Tibial nerve (tissue), 4 donors: Measurements from ENCODE around the gene ATP8B1. TPM values are rescaled to one million over a fixed set of nuclear protein-coding genes. Genes with fewer than 3 reads are reported as not detected.

Experiments
- DNase-seq, 2 donors: peaks; one replicate each; pipeline ENCODE4 v3.0.0-alpha.2; 2019; ENCODE audit warnings: low spot score in 2 of 2
- H3K27ac ChIP-seq, 4 donors: fragments of 200-600 bp; sonication (generic) in 3 of 4; one replicate each; pipeline ENCODE4 v1.5.1; 2017 to 2019; ENCODE audit warnings: mild to moderate bottlenecking in 1 of 4
- H3K27me3 ChIP-seq, 2 donors: fragments of 200-600 bp; sonication (generic) in 1 of 2; one replicate each; pipeline versions ENCODE4 v1.5.1 to v1.6.0; 2017 to 2019
- H3K36me3 ChIP-seq, 3 donors: fragments of 200-600 bp; sonication (generic); one replicate each; pipeline ENCODE4 v1.5.1; 2018 to 2019
- H3K4me1 ChIP-seq, 4 donors: fragments of 200-600 bp; sonication (generic) in 3 of 4; one replicate each; pipeline ENCODE4 v1.5.1; 2017 to 2019
- H3K4me3 ChIP-seq, 4 donors: fragments of 200-600 bp; sonication (generic) in 3 of 4; one replicate each; pipeline ENCODE4 v1.5.1; 2017 to 2019; ENCODE audit warnings: mild to moderate bottlenecking in 1 of 4, moderate library complexity in 1 of 4
- H3K9me3 ChIP-seq, 4 donors: fragments of 200-600 bp; sonication (generic) in 3 of 4; one replicate each; pipeline ENCODE4 v1.5.1; 2017 to 2019
- EP300 ChIP-seq, 2 donors: sonication (generic); formaldehyde crosslinking; IDR thresholded peaks; one replicate each; pipeline ENCODE4 v1.6.1; 2017; ENCODE audit warnings: antibody characterized with exemption in 2 of 2, mild to moderate bottlenecking in 1 of 2
- POLR2A ChIP-seq, 2 donors: fragments of 450-650 bp; IDR thresholded peaks; one replicate each; pipeline ENCODE4 v1.6.1; 2017; ENCODE audit warnings: antibody characterized with exemption in 2 of 2, mild to moderate bottlenecking in 2 of 2, moderate library complexity in 2 of 2
- WGBS, 2 donors: methylation state at CpG; one replicate each; pipeline ENCODE4 v1.1.5; 2018; 5-methylcytosine and 5-hydroxymethylcytosine counted together
- total RNA-seq, 4 donors: library from RNA; depleted of rRNA; stranded (reverse); fragments of >200 nt; gene quantifications; one replicate each; pipeline ENCODE4 v1.1.0, GENCODE V29; 2016
- TF ChIP-seq, protein P1 (sequence below), 5 experiments: fragments of 200-600 bp in 3 of 5; fragments of 450-650 bp in 2 of 5; sonication (generic) in 3 of 5; IDR thresholded peaks; one replicate each; pipeline ENCODE4 v1.5.1; 2016 to 2019; ENCODE audit warnings: antibody characterized with exemption in 5 of 5, mild to moderate bottlenecking in 3 of 5, moderate library complexity in 2 of 5

The ATP8B1 gene
- total RNA-seq, 4 donors from 2014 or later = 8.0 to 25.8 (median 12.4) TPM

GRCh38 chr18:57784034-57784800 is 18.9 kb downstream of the ATP8B1 start:
- Histone ChIP-seq H3K27ac (no peak overlapping the region), H3K4me3 (no peak overlapping the region)
- DNase-seq = no peak

GRCh38 chr18:57782049-57782448 is 21.1 kb downstream of the ATP8B1 start:
- TF ChIP-seq EP300 (IDR thresholded peaks at IDR 0.05) (no peak), POLR2A (IDR thresholded peaks at IDR 0.05) (no peak)
- TF ChIP-seq, protein P1, sequence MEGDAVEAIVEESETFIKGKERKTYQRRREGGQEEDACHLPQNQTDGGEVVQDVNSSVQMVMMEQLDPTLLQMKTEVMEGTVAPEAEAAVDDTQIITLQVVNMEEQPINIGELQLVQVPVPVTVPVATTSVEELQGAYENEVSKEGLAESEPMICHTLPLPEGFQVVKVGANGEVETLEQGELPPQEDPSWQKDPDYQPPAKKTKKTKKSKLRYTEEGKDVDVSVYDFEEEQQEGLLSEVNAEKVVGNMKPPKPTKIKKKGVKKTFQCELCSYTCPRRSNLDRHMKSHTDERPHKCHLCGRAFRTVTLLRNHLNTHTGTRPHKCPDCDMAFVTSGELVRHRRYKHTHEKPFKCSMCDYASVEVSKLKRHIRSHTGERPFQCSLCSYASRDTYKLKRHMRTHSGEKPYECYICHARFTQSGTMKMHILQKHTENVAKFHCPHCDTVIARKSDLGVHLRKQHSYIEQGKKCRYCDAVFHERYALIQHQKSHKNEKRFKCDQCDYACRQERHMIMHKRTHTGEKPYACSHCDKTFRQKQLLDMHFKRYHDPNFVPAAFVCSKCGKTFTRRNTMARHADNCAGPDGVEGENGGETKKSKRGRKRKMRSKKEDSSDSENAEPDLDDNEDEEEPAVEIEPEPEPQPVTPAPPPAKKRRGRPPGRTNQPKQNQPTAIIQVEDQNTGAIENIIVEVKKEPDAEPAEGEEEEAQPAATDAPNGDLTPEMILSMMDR (IDR thresholded peaks at IDR 0.05) = no peak
- 93 to 95% methylated on average over 5 of the region's 5 CpGs for WGBS, 2 donors
- no peaks in the 10 kb centered on the region for H3K27me3 ChIP-seq
- H3K9me3 ChIP-seq = no peaks in the 10 kb centered on the region
- peak overlapping the region in 1 of 4 donors; percentile 56 for H3K27ac ChIP-seq
- H3K36me3 ChIP-seq = peaks cover 0 to 23% (median 0%) of the 10 kb centered on the region in 3 donors
- H3K4me3 ChIP-seq = no peak overlapping the region
- no peak for DNase-seq
- H3K4me1 ChIP-seq = peaks cover 0 to 25% (median 3%) of the 10 kb centered on the region in 4 donors

More at GRCh38 chr18:57784034-57784800, 18.9 kb downstream of the ATP8B1 start:
- TF ChIP-seq, protein P1 (IDR thresholded peaks at IDR 0.05) = no peak
- TF ChIP-seq POLR2A (IDR thresholded peaks at IDR 0.05) (no peak), EP300 (IDR thresholded peaks at IDR 0.05) (no peak)
- Histone ChIP-seq H3K9me3 (no peaks in the 10 kb centered on the region), H3K36me3 (peaks cover 0 to 23% (median 0%) of the 10 kb centered on the region in 3 donors), H3K4me1 (peaks cover 0 to 34% (median 7%) of the 10 kb centered on the region in 4 donors), H3K27me3 (no peaks in the 10 kb centered on the region)
- 63 to 67% methylated on average over 16 of the region's 16 CpGs for WGBS, 2 donors

DNA sequence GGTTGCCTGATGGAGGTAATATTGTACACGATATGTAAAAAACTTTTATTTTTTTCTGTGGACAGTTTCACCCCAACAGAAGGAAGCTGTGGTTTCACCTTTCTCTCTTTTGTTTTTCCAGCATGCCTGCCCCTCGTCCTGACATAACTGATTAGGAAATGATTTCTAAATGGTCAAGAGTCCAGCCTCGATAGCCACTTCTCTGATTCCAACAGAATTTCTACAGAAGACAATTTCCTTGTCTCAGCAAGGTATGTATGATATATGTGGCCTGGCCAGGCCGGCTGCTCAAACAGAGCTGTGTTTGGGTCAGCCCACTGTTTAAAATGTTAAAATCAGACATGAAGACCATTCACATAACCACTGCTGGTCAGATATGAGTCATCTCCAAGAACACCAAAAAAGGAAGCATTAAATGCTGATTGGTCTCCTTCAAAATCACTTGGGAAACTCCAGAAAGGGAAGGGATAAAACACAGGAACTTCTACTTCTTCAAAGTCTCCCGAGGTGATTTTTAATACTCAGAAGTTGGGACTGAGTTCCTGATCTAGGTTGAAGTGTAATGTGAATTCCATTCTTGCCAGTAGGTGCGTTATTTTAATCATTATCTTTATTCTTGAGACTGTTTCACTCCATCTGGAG is 22.3 kb downstream of the ATP8B1 start:
- no peak for DNase-seq
- Histone ChIP-seq H3K9me3 (no peaks in the 10 kb centered on the region), H3K36me3 (peaks cover 0 to 18% (median 0%) of the 10 kb centered on the region in 3 donors), H3K4me3 (no peak overlapping the region), H3K27ac (peak overlapping the region in 2 of 4 donors; percentile 49 to 56), H3K27me3 (no peaks in the 10 kb centered on the region), H3K4me1 (peaks cover 0 to 35% (median 3%) of the 10 kb centered on the region in 4 donors)
- no peak for TF ChIP-seq POLR2A (IDR thresholded peaks at IDR 0.05)
- TF ChIP-seq, protein P1 (IDR thresholded peaks at IDR 0.05) = peak in 1 of 5 experiments; percentile 11
- peak in 1 of 2 donors; percentile 19 for TF ChIP-seq EP300 (IDR thresholded peaks at IDR 0.05)
- WGBS, 2 donors = 36 to 43% methylated on average over 6 of the region's 6 CpGs

- H3K4me3 ChIP-seq = no peak overlapping the region
- TF ChIP-seq, protein P1 (IDR thresholded peaks at IDR 0.05) = no peak
- TF ChIP-seq POLR2A (IDR thresholded peaks at IDR 0.05) (no peak), EP300 (IDR thresholded peaks at IDR 0.05) (no peak)
Observed at GRCh38 chr18:57780318-57780705, 22.8 kb downstream of the ATP8B1 start.

GRCh38 chr18:57776767-57777166 is 26.3 kb downstream of the ATP8B1 start:
- Histone ChIP-seq H3K9me3 (no peaks in the 10 kb centered on the region), H3K36me3 (peaks cover 0 to 6% (median 0%) of the 10 kb centered on the region in 3 donors), H3K27ac (peak overlapping the region in 2 of 4 donors; percentile 32 to 34), H3K4me1 (peaks cover 0 to 35% (median 3%) of the 10 kb centered on the region in 4 donors), H3K4me3 (no peak overlapping the region), H3K27me3 (no peaks in the 10 kb centered on the region)
- TF ChIP-seq, protein P1 (IDR thresholded peaks at IDR 0.05) = no peak
- peak in 1 of 2 donors; percentile 85 for TF ChIP-seq EP300 (IDR thresholded peaks at IDR 0.05)
- no peak for TF ChIP-seq POLR2A (IDR thresholded peaks at IDR 0.05)
- peak in 1 of 2 donors; percentile 31 for DNase-seq
- 38 to 48% methylated on average over 4 of the region's 4 CpGs for WGBS, 2 donors

More at GRCh38 chr18:57780318-57780705, 22.8 kb downstream of the ATP8B1 start:
- Histone ChIP-seq H3K27ac (peak overlapping the region in 2 of 4 donors; percentile 49 to 56), H3K4me1 (peaks cover 0 to 36% (median 3%) of the 10 kb centered on the region in 4 donors), H3K27me3 (no peaks in the 10 kb centered on the region), H3K36me3 (peaks cover 0 to 18% (median 0%) of the 10 kb centered on the region in 3 donors), H3K9me3 (no peaks in the 10 kb centered on the region)
- WGBS, 2 donors = 21 to 30% methylated on average over 2 of the region's 2 CpGs
- DNase-seq = no peak
